Fibroblast of lung (primary cell): ENCODE results near the gene RGL2.

Experiments used
- EZH2 ChIP-seq: IDR thresholded peaks from 2 replicates; pipeline ENCODE4 v1.5.1; 2012; ENCODE audit warnings: low read length, control low read depth, mild to moderate bottlenecking; ENCODE audit errors: missing control alignments
- TF ChIP-seq, protein P1 (sequence below), 2 donors: IDR thresholded peaks in 1 of 2; conservative IDR thresholded peaks in 1 of 2; 1 replicate in 1 of 2; 2 replicates in 1 of 2; pipeline ENCODE4 v1.5.1; 2011 to 2012; ENCODE audit warnings: low read length in 2 of 2, control low read depth in 1 of 2, inconsistent platforms in 1 of 2, low read depth in 1 of 2, mild to moderate bottlenecking in 1 of 2

- TF ChIP-seq, protein P1, sequence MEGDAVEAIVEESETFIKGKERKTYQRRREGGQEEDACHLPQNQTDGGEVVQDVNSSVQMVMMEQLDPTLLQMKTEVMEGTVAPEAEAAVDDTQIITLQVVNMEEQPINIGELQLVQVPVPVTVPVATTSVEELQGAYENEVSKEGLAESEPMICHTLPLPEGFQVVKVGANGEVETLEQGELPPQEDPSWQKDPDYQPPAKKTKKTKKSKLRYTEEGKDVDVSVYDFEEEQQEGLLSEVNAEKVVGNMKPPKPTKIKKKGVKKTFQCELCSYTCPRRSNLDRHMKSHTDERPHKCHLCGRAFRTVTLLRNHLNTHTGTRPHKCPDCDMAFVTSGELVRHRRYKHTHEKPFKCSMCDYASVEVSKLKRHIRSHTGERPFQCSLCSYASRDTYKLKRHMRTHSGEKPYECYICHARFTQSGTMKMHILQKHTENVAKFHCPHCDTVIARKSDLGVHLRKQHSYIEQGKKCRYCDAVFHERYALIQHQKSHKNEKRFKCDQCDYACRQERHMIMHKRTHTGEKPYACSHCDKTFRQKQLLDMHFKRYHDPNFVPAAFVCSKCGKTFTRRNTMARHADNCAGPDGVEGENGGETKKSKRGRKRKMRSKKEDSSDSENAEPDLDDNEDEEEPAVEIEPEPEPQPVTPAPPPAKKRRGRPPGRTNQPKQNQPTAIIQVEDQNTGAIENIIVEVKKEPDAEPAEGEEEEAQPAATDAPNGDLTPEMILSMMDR (conservative IDR thresholded peaks at IDR 0.05 in 1 of 2, IDR thresholded peaks at IDR 0.05 in 1 of 2; ENCODE audit: low read depth in 1 of 2, low read length in 2 of 2) = no peak
- no peak for TF ChIP-seq EZH2
Observed at GRCh38 chr6:33319939-33320314, 21.2 kb upstream of the RGL2 start.
